ENCODE data around the gene HACD4.

HACD4 gene, protein sequence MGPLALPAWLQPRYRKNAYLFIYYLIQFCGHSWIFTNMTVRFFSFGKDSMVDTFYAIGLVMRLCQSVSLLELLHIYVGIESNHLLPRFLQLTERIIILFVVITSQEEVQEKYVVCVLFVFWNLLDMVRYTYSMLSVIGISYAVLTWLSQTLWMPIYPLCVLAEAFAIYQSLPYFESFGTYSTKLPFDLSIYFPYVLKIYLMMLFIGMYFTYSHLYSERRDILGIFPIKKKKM

DNA sequence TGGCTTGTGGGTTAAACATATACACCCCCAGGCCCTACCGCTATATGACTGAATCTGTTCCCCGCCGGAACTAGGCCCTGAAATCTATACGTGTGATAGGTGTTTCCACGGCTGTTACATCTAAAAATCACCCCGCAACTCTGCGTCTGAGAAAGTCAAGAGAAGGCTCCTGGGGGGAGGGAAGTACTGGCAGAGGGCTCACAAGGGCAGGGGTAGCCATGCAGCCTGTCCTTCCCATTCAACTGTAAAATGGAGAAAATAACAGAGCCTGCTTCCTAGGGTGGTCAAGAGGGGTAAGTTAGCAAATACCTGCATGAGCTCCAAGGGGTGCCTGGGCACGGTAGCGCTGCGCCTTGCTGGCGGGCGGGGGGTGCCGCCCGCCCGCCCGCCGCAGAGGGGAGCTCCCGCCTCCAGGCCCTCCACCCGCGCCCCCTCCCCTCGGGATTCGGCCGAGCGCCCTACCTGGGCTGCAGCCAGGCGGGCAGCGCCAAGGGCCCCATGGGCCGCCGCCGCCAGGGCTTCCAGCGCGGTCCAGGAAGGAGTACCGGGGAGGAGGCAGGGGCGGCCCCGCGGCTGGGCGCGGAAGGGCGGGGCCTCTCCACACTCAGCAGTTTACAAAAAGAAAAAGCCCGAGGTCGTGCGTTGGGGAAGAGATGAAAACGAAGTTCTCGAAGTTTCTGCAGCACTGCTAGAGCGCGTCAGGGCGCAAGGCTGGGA, at the start of gene HACD4:
Gene HACD4, minus strand, starts transcription at position 550 of the 717 bp plus-strand sequence. Its CDS starts 50 bp downstream, at position 500.
- DNase-seq (ENCODE audit: low read depth in 2 of 2): no peak

DNA sequence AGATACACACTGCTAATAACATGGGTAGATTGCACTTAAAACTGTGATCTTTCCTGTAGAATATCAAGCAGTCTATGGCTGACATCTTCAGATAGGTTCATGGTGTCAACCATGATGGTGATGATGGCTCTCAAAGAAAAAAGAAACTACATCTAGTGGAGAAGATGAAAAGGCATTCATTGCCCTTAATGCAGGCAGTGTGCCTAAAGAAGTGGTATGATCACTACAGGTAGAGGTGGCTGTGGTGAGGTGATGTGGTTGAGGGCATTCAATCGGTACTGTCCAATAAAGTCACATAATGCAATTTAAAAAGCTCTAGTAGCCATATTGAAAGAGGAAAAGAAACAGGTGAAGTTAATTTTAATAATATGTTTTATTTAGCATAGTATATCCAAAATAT, 49.4 kb upstream of the HACD4 start:
- DNase-seq (ENCODE audit: low read depth in 2 of 2): no peak

DNA sequence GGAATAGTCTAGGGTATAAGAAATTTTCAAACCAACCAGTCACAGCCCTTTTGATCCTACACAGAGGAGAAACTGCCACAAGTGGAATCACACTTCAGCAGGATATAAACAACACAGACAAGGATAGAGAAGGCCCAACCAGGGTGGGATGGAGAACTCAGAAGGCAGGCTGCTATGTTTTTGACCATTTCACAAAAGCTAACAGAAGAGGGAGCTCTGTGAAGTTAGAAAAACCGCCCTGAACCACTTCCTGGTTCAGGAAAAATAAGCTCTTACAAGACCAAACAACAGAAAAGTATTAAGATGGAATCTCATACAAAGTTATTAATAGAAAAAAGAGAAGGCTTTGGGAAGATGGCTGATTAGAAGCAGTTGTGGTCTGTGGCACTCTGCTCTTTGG, 47.3 kb upstream of the HACD4 start:
- no peak for DNase-seq (ENCODE audit: low read depth in 2 of 2)

DNA sequence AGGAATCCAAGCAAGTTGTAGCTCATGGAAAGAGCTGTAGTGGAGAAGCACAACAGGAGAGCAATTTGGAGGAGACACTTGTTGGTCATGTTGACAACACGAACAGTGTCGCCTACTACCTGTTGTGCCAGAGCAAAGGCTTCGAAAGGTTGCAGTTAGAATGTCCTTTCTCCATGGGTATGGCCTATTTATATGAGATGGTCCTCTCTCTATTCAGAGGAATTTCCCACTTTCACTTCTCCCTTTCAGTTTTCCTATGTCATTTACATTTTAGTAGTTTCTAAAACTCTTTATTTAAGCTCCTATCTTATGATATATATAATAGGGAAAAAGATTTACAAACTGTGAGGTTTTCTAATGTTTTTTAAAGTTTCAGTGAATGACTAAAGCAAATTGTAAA, 46.3 kb upstream of the HACD4 start, which contains the start of gene IFNB1:
Gene IFNB1, minus strand, starts transcription at position 162 of the 400 bp plus-strand sequence. Its CDS starts 73 bp downstream, at position 89.
- DNase-seq (ENCODE audit: low read depth in 2 of 2): no peak

DNA sequence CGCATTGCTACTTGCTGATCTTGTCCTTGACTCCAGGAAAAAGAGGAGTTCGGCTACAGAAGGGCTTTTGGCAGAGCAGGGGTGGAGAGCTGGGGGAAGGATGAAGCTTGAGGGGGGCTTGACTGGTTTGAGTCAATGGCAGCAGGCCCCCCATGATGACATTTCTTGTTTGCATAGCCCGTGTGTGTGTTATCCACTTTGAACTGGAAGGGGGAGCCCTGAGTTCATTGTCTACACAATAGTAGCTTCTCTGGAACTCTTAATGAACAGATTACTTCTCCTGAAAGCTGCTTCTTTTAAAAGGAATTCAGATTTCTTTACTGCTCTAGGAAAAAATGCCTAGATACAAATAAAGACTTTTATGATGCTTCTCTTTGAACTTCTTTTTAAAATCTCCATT, 44.0 kb upstream of the HACD4 start:
- no peak for DNase-seq (ENCODE audit: low read depth in 2 of 2)

DNA sequence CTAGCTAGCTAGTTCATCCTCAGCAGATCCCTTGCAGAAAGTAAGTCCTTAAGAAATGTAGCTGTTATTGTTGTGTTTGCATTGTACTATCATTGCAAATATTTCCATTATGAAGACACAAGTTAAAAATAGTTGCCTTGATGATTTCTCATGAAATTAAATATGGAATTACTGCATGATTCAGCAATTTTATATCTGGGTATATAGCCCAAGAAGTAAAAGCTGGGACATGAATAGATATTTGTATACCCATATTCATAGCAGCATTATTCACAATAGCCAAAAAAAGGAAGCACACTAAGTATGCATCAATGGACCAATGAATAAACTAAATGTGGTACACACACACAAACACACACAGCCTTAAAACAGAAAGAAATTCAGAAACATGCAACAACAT, 39.5 kb upstream of the HACD4 start:
- no peak for DNase-seq (ENCODE audit: low read depth in 2 of 2)

DNA sequence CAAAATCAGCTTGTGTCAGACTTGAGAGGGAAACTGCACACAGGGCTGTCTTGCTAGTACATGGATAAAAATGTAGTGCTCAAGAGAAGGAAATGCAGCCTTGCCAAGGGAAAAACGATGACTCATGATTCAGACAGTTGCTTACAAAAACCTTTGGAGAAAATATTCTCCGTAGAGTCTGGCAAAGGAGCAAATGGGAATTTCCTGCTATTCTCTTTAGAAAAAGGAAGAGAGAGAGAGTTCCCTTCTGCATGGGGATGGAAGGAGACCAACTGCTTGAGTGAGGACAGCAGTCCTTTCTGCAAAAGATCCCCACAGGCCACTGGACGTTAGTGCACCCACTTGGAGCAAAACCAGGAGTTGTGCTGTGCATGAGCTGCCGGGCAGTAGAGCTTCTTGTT, 38.7 kb upstream of the HACD4 start:
- peak; percentile 90 to 92 for DNase-seq (ENCODE audit: low read depth in 2 of 2)

DNA sequence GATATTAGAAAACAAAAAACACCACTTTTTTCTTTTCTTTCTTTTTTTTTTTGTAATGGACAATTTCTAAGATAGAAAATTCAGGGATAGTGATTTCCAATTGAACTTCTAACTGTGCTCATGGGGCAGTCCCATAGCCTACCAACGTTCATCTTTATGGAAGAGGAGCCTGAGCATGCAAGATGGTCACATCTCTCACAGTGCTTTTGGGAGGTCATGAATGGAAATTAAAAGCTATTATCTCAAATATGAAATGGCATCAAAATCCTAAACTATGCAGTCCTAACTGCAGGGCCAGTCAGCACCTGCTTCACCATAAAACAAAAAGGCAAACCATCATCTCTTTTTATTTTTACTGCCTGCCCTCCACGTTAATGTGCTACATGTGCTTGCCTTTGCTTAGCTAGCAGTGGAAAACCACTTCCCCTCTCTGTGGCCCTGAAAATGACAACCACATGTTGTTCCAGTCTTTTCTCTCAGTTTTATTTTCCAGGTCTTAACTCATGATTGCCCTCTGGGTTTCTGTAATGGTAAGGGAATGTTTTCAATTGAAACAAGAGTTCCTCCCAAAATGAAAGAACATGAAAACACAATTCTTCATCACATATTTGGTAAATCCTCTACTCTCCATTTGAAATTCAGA, 29.6 kb upstream of the HACD4 start:
- DNase-seq (ENCODE audit: low read depth in 2 of 2): peak; percentile 72 to 75

DNA sequence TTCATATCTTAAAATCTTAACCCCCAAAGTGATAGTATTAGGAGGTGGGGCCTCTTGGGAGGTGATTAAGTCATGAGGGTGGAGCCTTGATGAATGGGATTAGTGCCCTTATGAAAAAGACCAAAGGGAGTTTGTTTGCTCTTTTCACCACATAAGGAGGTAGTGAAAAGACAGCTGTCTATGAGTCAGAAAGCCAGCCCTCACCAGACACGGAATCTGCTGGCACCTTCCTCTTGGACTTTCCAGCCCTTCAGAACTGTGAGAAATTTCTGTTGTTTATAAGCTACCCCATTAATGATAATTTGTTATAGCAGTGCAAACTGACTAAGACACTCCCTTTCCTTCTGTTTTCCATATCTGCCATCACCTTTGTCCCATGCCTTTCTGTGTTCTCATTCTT, 25.5 kb upstream of the HACD4 start:
- no peak for DNase-seq (ENCODE audit: low read depth in 2 of 2)

DNA sequence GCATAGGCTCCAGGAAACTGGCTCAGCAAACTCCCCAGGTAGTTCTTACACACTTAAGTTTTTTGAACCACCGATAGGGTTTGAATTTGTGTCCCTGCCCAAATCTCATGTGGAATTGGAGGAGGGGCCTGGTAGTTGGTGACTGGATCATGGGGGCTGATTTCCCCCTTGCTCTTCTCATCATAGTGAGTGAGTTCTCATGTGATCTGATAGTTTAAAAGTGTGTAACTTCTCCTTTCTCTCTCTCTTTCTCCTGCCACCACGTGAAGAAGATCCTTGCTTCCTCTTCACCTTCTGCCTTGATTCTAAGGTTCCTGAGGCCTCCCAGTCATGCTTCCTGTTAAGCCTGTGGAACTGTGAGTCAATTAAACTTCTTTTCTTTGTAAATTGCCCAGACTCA, 22.4 kb upstream of the HACD4 start:
- DNase-seq (ENCODE audit: low read depth in 2 of 2): no peak

DNA sequence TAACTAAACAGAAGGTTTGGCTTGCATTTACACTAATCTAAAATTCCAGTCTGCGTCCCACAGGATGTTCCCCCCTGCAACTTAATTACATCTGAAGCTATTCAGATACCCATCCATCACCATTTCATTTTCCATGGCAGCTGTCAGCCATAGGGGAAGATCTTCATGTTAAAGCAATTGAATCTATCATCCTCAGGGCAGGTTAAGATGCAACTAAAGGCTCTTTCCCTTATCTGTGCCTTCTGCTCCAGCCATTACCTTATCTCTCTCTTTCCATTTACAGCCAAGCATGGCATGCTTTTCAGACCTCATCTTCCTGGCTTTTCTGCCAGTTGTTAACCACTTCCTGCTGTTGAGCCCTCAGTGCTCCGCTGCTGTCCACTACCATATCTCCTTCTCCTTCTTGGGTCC, 15.8 kb upstream of the HACD4 start:
- DNase-seq (ENCODE audit: low read depth in 2 of 2): no peak

DNA sequence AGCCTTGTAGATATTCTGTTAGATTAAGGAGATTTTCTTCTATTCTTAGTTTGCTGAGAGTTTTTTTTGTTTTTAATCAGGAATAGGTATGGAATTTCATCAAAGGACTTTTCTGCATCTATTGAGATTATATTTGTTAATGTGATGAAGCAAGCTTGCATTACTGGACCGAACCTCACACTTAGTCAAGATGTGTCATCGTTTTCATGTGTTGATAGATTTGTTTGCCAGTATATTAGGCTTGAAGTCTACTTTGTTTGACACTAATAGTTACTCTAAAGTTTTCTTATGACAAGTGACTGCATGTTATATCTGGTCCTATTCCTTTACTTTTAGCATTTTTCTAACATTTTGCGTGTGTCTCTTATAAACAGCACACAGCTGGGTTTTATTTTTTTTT, 12.4 kb upstream of the HACD4 start:
- no peak for DNase-seq (ENCODE audit: low read depth in 2 of 2)

DNA sequence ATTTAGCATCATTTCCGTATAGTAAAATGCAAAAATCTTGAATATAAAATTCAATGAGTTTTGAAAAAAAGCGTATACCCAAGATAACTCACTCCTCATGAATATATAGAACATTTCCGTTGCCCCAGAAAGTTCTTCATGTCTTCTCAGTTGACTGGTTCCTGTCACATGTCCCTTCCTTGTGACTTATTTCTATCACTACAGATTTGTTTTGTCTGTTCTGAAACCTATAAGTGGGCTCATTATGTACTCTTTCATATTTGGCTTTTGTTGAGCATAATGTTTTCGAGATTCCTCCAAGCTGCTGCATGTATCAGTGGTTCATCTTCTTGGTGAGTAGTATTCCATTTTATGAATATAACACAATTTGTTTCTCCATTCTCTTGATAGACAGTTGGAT, 11.0 kb upstream of the HACD4 start:
- no peak for DNase-seq (ENCODE audit: low read depth in 2 of 2)

DNA sequence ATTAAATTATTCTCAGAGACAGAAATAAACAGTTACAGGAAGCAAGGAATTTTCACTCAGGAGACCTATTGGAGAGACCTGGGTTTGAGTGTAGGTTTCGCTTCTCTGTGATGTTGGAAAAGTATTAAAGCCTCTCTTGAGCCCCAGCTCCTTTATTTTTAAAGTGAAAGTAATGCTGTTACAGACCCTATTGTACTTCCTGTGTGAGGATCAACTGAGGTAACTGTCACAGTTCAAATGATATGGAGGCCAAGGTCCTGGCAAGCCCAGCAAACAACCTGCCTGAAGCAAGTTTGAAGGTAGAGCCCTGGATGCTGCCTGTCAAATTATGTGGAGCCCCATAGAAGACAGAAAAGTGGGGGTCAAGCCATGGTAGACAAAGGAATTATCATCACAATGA, 7.9 kb upstream of the HACD4 start:
- DNase-seq (ENCODE audit: low read depth in 2 of 2): no peak

DNA sequence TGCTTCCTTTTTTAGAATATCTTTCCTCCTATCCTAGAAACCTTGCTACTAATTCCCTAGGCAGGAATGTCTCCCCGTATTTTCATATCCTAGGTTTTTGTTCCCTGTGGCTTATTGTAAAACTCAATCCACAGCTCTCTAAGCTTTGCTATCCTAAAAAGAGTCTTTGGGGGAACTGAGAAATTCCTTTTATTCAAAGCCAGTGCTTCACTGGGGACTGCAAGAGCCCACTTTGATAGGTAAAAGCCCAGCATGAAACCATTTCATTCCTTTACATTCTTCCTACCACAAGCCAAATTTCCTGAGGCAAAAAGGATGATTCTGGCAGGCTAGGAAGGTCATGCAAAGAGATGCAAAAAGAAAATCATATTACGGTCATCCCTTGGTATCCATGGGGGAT, 5.8 kb upstream of the HACD4 start:
- DNase-seq (ENCODE audit: low read depth in 2 of 2): no peak

DNA sequence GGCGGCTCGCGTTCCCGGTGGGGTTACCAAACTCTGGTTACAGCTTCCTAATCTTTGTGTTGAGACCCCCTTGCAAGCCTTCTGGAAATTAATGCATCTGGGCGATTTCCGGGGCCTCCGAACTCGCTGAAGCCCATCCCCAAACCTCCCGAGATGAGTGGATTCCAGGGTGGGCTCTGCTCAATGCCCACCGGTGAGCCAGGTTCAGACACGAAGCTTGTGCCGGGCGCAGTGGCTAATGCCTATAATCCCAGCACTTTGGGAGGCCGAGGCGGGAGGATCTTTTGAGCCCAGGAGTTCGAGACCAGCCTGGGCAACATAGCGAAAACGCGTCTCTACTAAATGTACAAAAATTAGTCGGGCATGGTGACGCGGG, 356 bp upstream of the HACD4 start:
- DNase-seq (ENCODE audit: low read depth in 2 of 2): no peak

DNA sequence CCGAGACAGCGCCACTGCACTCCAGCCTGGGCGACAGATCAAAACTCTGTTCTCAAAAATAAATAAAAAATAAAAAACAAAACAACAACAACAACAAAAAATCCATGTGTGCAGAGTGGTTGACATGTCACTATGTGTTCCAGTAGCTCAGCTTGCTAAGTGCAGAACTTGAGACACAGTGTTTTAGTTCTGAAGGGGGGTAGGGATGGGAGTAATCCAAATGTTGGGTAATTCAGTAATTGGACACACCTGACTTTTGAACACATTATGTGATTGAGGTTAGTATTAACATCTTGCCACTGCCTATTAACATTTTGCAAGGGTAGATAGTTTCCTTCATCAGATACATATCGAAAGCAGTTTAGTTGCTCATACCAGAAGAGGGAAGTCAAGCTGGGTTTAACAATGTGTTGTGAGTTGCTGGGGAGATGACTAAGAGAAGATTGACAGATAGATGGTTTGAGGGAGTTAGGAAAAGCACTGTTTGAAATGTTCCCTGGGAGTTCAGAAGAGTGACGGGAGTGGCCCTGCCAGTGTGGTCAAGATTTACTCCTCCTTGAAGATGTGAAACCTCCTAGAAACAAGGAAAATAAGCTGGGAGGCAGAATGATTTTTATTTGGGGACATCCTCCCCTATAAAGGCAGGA, 928 bp downstream of the HACD4 start:
- peak; percentile 44 to 53 for DNase-seq (ENCODE audit: low read depth in 2 of 2)

DNA sequence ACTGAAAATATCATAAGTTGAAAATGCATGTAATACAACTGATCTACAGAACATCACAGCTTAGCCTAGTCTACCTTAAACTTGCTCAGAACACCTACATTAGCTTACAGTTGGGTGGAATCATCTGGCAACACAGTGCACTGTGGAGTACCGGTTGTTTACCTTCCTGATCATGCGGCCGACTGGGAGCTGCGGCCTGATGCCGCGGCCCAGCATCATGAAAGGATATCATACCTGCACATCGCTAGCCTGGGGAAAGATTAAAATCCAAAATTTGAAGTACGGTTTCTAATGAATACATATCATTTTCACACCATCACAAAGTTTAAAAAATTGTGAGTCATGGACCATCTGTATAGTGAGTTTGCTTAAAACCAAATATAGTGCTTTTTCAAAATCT, 1.8 kb downstream of the HACD4 start:
- DNase-seq (ENCODE audit: low read depth in 2 of 2): no peak

DNA sequence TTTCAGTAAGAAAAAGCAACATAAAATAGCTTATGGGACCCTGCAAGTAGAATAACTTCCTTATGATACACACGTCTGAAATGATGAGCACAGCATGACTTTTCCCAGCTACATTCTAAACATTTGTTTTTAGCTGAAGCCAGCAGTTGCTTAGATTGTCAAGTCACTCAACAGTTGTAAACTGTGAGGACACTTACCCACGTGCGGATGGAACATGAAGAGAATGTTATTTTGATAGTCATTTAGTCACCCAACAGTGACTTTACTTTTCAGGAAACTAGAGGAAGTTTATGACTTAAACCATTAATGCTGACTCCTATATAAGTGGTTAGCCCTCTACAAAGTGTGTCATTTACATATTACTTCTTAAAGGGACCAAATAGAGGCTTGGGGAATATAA, 3.0 kb downstream of the HACD4 start:
- no peak for DNase-seq (ENCODE audit: low read depth in 2 of 2)

DNA sequence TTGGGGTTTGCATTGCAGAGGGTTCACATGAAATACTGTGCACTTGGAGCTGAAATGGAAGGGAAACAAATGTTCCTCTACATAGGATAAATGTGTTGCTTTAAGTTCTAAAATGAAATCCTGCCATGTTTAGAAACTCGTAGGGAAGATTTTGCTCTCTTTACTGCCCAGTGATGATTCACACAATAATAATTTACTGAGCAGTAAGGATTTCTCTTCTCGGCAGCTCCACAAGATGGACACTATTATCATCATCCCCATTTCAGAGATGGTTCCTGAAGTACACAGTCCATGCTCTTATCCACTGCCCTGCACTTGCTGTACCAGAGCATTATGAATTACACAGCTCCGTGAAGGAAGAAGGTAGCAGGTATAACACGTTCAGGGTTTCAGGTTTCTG, 4.1 kb downstream of the HACD4 start:
- DNase-seq (ENCODE audit: low read depth in 2 of 2): peak; percentile 20 to 26

DNA sequence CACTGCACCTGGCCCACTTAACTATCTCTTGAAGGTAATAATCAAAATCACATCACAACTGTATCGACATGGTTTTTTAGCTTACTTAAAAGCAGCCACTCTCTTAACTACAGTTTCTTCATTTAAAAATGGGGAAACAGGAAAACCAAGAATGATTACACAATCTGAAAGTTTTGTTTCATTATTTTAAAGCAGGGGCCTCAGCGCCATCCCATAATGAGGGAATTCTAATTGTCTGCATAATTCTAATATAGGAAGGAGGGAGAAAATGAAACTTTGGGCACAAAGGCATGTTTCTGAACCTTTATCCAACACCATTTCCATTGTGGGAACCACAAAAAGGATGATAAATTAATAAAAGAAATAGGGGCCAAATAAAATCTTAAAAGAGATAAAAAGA, 7.6 kb downstream of the HACD4 start:
- no peak for DNase-seq (ENCODE audit: low read depth in 2 of 2)

DNA sequence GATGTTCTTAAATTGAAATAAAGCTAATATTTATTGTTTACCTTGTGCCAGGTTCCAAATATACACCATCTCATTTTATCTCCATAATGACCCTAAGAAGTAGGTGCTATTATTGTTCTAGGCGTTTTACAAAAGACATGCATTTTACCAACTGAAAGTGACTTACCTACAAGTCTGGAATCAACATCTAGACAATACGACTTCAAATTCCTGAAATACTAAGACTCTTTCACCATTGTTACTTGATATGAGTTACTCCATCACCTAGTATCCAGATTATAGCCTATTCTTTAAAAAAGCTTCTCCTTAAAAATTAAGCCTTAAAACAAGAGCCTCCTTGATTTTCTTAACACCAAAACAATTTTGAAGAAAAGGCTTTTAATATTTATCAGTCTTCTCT, 13.3 kb downstream of the HACD4 start:
- DNase-seq (ENCODE audit: low read depth in 2 of 2): no peak

All from fibroblast of skin of left quadriceps (primary cell).